Uterus (tissue), 2 donors: ENCODE measurements around the gene CARD11.

ENCODE experiments used
- POLR2A ChIP-seq, 2 donors: fragments of 450-650 bp; IDR thresholded peaks; one replicate each; pipeline ENCODE4 v1.6.1; 2016; ENCODE audit warnings: antibody characterized with exemption in 2 of 2, mild to moderate bottlenecking in 1 of 2, moderate library complexity in 1 of 2
- TF ChIP-seq, protein P1 (sequence below), 4 experiments: fragments of 200-600 bp in 2 of 4; fragments of 450-650 bp in 2 of 4; sonication (generic) in 2 of 4; IDR thresholded peaks; one replicate each; pipeline ENCODE4 v1.5.1; 2016 to 2019; ENCODE audit warnings: antibody characterized with exemption in 4 of 4, mild to moderate bottlenecking in 2 of 4, moderate library complexity in 1 of 4

- TF ChIP-seq, protein P1, sequence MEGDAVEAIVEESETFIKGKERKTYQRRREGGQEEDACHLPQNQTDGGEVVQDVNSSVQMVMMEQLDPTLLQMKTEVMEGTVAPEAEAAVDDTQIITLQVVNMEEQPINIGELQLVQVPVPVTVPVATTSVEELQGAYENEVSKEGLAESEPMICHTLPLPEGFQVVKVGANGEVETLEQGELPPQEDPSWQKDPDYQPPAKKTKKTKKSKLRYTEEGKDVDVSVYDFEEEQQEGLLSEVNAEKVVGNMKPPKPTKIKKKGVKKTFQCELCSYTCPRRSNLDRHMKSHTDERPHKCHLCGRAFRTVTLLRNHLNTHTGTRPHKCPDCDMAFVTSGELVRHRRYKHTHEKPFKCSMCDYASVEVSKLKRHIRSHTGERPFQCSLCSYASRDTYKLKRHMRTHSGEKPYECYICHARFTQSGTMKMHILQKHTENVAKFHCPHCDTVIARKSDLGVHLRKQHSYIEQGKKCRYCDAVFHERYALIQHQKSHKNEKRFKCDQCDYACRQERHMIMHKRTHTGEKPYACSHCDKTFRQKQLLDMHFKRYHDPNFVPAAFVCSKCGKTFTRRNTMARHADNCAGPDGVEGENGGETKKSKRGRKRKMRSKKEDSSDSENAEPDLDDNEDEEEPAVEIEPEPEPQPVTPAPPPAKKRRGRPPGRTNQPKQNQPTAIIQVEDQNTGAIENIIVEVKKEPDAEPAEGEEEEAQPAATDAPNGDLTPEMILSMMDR (IDR thresholded peaks at IDR 0.05): no peak
- no peak for TF ChIP-seq POLR2A (IDR thresholded peaks at IDR 0.05)
Observed at GRCh38 chr7:2984091-2984490, 59.6 kb downstream of the CARD11 start.
